GM10248 (cell line): ENCODE results near the gene EXPH5.
A peak's percentile ranks its signal among the peaks of the same experiment; 100 is the strongest.

Experiments
- CTCF ChIA-PET: fragments of 300-600 bp; sonication (Branson Sonifier 250); formaldehyde crosslinking; extraction: SDS; loops from one replicate; lab custom pipeline; 2021; ENCODE audit warnings: antibody characterized with exemption; lab: Yijun Ruan, JAX
- POLR2A ChIA-PET: fragments of 350-650 bp; sonication (Branson Sonifier 250); formaldehyde crosslinking; extraction: SDS; loops from one replicate; lab custom pipeline; 2020; ENCODE audit warnings: antibody characterized with exemption; lab: Yijun Ruan, JAX
- DNase-seq: peaks from one replicate; pipeline ENCODE4 v3.0.0; 2012; ENCODE audit errors: extremely low spot score
- CTCF ChIP-seq: IDR thresholded peaks from 2 replicates; pipeline ENCODE4 v1.5.1; 2012; ENCODE audit warnings: mild to moderate bottlenecking, low read depth; ENCODE audit errors: extremely low read depth, missing control alignments, control extremely low read depth

The EXPH5 gene

GRCh38 chr11:108483163-108483562 lies 110.4 kb downstream of the EXPH5 start:
- ChIA-PET POLR2A (no interaction called here), CTCF (interaction anchor here (1.3 to 4.2 kb wide), 2 partner anchors 12 to 165 kb away, joined by 3 to 19 read pairs; no protein-coding TSS in a partner anchor)
- DNase-seq = no peak
- TF ChIP-seq CTCF = no peak

GRCh38 chr11:108474664-108475463 lies 118.7 kb downstream of the EXPH5 start:
- ChIA-PET CTCF (interaction anchor here (1.1 kb wide), 1 partner anchor 12 kb away, joined by 3 read pairs; no protein-coding TSS in a partner anchor), POLR2A (no interaction called here)
- TF ChIP-seq CTCF = no peak
- no peak for DNase-seq

- no peak for TF ChIP-seq CTCF
- DNase-seq = no peak
- ChIA-PET CTCF (no interaction called here), POLR2A (no interaction called here)
Observed at GRCh38 chr11:108472681-108473080, 120.9 kb downstream of the EXPH5 start.

GRCh38 chr11:108468478-108468864 lies 125.1 kb downstream of the EXPH5 start:
- ChIA-PET POLR2A (no interaction called here), CTCF (no interaction called here)
- no peak for TF ChIP-seq CTCF
- DNase-seq = no peak

- ChIA-PET CTCF (interaction anchor here (0.6 to 1.6 kb wide), 3 partner anchors 27 to 183 kb away, joined by 3 read pairs; no protein-coding TSS in a partner anchor), POLR2A (no interaction called here)
- TF ChIP-seq CTCF = no peak
- peak; percentile 92 for DNase-seq
Observed at GRCh38 chr11:108467091-108467823, 126.3 kb downstream of the EXPH5 start, which contains the start of gene C11orf65. C11orf65 (minus strand) TSS chr11:108467529; CDS start chr11:108461559, 5,970 bp downstream.

GRCh38 chr11:108466405-108466804 lies 127.2 kb downstream of the EXPH5 start:
- TF ChIP-seq CTCF = no peak
- POLR2A ChIA-PET = no interaction called here
- no peak for DNase-seq
- CTCF ChIA-PET = interaction anchor here (1.1 to 1.6 kb wide), 2 partner anchors 28 to 184 kb away, joined by 3 read pairs; no protein-coding TSS in a partner anchor
